CD4-positive, alpha-beta T cell treated with Interleukin-2 at 100 ng/mL for 4 hours (primary cell): ENCODE measurements around the gene GTPBP10.

Source experiments
- DNase-seq: peaks from one replicate; pipeline ENCODE4 v3.0.0-alpha.2; 2020; ENCODE audit warnings: low spot score

GTPBP10 gene

DNA sequence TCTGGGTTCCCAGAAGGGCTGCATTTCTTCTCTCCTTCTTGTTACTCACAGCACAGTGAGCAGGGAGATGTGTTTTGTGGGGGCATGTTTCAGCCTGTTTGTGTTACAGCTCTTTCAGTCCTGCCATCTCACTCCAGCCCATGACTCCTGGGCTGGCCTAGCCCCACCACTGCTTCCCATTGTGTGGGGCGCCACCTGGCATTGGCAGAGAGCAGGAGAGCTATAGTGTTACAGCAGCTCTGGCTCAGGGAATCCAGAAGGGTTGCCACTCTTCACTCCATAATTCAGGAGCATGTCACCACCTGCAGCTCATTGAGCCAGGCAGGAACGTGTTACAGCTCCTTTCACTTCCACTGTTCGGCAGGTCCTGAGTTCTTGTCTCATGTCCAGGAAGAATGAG, 86.7 kb downstream of the GTPBP10 start:
- DNase-seq: no peak
